ENCODE results near the gene CIART.
"Not testable (repeated sequence)": the region's sequence is repeated elsewhere in the genome, so short reads cannot be mapped to it uniquely, and the experiment has no call there.

The CIART gene

GRCh38 chr1:150281758-150282557 lies at the start of gene CIART:
CIART (plus strand) TSS chr1:150282554; CDS start chr1:150283268, 714 bp downstream.
- peak; percentile 44 for DNase-seq (ENCODE audit: low spot score)

- not testable (repeated sequence) for DNase-seq (ENCODE audit: low spot score)
These were observed 49.4 kb upstream of the CIART start for GRCh38 chr1:150232921-150233320.

- DNase-seq (ENCODE audit: low spot score), result peak; percentile 69
These were observed 48.7 kb upstream of the CIART start for GRCh38 chr1:150233359-150234308.

- DNase-seq (ENCODE audit: low spot score), result no peak
These were observed 48.1 kb upstream of the CIART start for GRCh38 chr1:150234309-150234565.

- DNase-seq (ENCODE audit: low spot score), result peak; percentile 93
These were observed 47.6 kb upstream of the CIART start for GRCh38 chr1:150234566-150235293.

- DNase-seq (ENCODE audit: low spot score), result peak; percentile 62
These were observed 47.0 kb upstream of the CIART start for GRCh38 chr1:150235294-150235851.

- peak; percentile 100 for DNase-seq (ENCODE audit: low spot score)
These were observed 46.3 kb upstream of the CIART start, which contains the start of gene ANP32E for GRCh38 chr1:150235852-150236613. ANP32E (minus strand) TSS chr1:150236112; CDS start chr1:150235786, 326 bp downstream.

GRCh38 chr1:150236614-150237100 lies 45.7 kb upstream of the CIART start:
- DNase-seq (ENCODE audit: low spot score), result no peak

- DNase-seq (ENCODE audit: low spot score), result not testable (repeated sequence)
These were observed 45.2 kb upstream of the CIART start for GRCh38 chr1:150237176-150237575.

GRCh38 chr1:150237746-150238145 lies 44.6 kb upstream of the CIART start:
- DNase-seq (ENCODE audit: low spot score), result no peak

GRCh38 chr1:150243003-150243402 lies 39.4 kb upstream of the CIART start:
- no peak for DNase-seq (ENCODE audit: low spot score)

- peak; percentile 6 for DNase-seq (ENCODE audit: low spot score)
These were observed 32.4 kb upstream of the CIART start for GRCh38 chr1:150249936-150250335.

- DNase-seq (ENCODE audit: low spot score), result no peak
These were observed 26.2 kb upstream of the CIART start for GRCh38 chr1:150256198-150256553.

GRCh38 chr1:150256554-150257341 lies 25.6 kb upstream of the CIART start:
- DNase-seq (ENCODE audit: low spot score), result no peak

- no peak for DNase-seq (ENCODE audit: low spot score)
These were observed 24.4 kb upstream of the CIART start, which contains the start of gene CA14 for GRCh38 chr1:150257624-150258585. CA14 (plus strand) TSS chr1:150257774; CDS start chr1:150258129, 355 bp downstream.

- no peak for DNase-seq (ENCODE audit: low spot score)
These were observed 23.1 kb upstream of the CIART start for GRCh38 chr1:150259217-150259616.

- DNase-seq (ENCODE audit: low spot score), result no peak
These were observed 22.3 kb upstream of the CIART start for GRCh38 chr1:150259758-150260669.

- no peak for DNase-seq (ENCODE audit: low spot score)
These were observed 21.0 kb upstream of the CIART start for GRCh38 chr1:150261367-150261766.

Data from NAMALWA (cell line).